Measurements from ENCODE around the gene TTC7B. TPM values are rescaled to one million over a fixed set of nuclear protein-coding genes. Genes with fewer than 3 reads are reported as not detected.

The TTC7B gene
- total RNA-seq, 1 donor from 2014 or later: 83.7 TPM

DNA sequence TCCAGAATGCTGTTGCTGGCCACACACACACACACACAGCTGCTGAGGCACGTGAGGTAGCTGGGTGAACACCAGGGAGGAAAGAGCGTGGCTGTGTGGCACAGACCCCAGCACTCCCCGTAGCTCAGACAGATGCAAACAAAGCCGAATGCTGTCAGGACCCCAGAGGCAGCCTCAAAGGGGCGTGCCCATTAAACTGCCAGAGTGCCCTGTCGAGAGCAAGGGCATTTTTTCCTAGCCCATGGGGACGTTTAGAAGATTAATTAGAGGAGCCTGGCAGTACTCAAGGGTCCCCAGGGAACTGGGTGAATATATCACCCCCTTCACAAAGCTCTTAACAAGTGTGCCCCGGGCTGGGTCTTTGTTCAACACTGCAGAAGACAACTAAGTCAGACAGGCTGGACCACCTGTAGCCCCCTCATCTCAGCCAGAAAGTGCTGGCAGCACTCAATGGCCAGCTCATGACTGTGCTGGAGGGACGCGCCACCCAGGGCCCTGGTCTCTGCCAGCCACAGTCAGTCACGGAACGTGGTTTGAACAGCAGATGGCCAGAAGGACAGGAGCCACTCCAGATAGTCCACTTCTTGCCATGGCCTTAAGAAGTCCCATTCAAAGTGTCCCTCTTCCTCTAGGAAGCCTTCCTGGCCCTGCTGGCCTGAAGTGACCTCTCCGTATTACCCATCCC, 37.5 kb downstream of the TTC7B start:
- no peak for DNase-seq (ENCODE audit: extremely low read depth, low read depth, low spot score)

DNA sequence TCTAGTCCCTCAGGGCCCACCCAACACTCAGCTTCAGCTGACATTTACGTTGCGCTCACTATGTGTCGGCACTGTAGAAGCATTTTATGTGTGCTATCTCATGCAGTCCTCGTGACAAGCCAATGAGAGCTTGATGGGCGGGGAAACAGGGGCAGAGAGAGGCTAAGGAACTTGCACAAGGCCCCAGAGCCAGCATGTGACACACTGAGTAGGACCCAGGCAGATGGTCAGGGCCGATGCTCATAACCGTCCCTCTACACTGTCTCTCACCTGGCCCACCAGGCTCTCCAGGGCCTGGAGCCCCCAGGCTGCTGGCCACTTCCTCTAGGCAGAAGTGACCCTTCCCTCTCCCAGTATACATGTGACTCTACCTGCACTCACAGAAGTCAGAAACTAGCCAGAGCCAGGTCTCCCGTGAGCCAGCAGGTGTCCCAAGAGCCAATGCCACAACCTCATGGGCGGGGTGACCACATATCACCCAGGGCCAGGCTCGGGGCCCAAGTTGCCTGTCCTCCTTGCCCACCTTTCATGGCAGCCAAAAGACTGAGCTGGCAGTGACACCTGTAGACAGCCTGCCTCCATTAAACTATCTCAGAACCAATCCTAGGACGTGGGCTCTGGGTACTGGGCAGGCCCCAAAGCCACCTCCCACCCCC, 38.3 kb downstream of the TTC7B start:
- DNase-seq (ENCODE audit: extremely low read depth, low read depth, low spot score): no peak

DNA sequence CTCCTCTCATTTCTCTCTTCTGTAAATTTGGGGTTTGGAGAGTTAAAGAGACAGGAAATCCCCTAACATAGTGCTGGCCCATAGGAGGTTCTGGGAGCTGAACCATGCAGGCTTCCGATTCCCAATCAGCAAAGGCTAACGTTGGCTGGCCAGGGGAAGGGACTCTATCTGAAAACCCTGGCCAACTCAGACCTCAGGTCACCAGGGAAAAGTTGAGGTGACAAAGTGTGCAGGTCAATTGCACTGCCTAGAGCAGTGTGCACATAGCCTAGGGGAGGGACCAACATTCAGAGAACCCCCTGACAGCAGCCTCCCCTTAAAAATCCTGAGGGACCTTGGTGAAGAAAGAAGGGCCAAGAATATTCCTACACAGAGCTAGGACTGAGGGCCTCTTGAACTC, 38.9 kb downstream of the TTC7B start:
- no peak for DNase-seq (ENCODE audit: extremely low read depth, low read depth, low spot score)

DNA sequence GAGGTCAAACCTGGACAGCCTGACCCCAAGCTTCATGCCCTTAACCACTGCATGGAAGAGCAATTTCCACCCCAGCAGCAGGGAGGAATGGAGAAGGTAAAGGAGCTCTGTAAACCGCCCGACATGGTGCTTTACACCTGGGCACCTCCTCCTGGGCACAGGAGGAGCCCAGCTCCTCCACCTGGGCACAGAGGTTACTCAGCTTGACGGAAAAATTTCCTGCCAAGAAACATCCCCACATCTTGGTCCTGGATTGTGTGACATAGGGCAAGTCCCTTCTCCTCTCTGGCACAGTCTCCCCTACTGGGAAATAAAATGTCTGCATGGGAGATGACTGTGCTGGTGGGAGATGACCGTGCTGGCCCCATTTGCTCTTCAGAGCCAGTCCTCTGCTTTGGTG, 40.8 kb downstream of the TTC7B start:
- DNase-seq (ENCODE audit: extremely low read depth, low read depth, low spot score): no peak

DNA sequence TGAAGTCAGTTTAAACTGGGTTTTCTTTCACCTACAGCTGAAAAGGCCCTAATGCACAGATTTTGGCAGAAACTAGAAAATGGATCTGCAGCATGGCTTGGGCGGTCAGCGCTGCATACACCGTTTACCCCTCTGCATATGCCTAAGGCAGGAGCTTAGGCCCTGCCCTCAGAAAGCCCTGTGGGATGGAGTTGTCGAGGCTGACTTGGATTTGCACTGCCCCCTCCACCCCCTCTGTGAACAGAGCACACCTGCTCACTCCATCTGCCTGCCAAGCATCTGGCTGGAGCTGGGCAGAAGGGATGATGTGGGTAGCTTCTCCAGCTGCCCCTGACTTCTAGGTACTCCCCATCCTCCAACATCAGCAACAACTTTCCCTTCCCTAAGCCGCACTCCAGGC, 41.9 kb downstream of the TTC7B start:
- DNase-seq (ENCODE audit: extremely low read depth, low read depth, low spot score): no peak

DNA sequence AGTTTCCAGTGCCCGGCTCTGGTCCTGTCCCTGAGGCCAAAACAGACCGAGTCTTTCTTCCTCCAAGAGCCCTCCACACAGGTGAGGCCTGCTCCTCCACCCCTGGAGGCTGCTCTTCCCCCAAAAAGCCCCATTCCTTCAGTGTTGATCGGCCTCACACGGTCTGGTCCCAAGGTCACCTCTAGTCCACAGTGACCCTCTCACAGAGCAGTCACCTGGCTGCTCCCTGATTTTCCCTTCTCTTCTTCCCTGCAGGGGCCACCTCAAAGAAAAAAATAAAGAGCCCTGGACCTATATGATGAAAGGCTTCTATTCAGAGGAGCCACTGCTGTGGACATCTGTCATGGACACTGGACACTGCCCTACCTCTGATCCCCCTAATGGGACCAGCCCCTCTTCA, 42.5 kb downstream of the TTC7B start:
- DNase-seq (ENCODE audit: extremely low read depth, low read depth, low spot score): no peak

GRCh38 chr14:90773196-90773486, 43.1 kb downstream of the TTC7B start:
- no peak for DNase-seq (ENCODE audit: extremely low read depth, low read depth, low spot score)

DNA sequence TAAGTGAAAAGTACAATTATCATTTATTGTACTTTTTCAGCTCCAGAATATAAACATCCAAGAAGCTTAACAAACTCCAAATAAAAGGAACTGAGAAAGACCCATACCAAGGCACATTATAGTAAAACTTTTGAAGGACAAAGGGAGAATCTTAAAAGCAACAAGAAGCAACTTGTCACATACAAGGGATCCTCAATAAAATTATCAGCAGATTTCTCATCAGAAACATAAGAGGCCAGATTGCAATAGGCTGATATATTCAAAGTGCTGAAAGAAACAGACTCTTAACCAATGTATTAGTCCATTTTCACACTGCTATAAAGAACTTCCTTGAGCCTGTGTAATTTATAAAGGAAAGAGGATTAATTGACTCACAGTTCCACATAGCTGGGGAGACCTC, 48.3 kb downstream of the TTC7B start:
- DNase-seq (ENCODE audit: extremely low read depth, low read depth, low spot score): no peak

DNA sequence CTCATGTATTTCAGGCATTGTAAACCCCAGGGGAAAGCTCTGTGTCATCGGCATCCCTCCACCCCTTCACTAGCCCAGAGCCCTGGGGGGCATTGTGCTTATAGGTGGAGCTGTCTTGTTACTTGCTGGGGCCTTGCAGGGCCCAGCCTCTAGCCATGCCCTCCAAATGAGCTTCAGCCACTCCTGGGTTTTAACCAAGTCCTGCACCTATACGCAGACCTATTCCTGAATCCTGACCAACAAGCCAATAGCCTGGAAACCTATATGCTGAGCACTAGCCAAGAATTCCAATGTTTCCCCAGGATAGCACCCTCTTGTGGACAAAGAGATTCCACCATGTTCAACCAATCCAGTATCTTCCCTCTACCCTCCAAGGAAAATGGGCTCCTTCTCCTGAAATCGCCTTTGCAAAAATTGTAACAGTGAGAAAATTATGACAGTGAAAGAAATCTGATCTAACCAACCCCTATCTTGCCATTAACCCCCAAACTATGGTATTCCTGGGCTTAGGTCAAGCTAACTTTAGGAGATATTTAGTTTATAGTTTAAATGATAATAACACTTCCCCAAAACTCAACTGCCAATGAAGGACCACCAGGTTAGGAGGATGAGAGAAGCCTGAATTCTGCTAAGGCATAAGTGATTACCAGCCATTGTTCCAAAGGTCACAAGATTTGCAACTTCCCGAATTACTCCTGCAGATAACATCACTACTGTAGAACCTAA, 55.5 kb downstream of the TTC7B start:
- no peak for DNase-seq (ENCODE audit: extremely low read depth, low read depth, low spot score)

DNA sequence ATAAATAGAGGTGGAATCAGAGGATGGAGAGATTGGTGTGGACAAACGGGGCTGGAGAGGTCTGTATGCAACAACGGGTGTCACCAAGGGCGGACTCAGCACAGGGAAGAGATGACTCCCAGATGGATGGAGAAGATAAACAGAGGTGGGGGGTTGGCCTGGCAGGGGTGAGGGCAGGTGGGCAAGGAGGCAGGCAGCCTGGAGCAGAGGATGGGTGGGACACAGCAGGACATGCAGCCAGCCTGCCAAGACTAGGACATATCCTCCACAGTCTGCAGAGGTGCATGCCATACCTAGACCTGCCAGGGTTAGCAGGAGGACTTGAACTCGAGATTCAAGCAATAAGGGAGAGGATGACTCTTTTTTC, 56.2 kb downstream of the TTC7B start:
- DNase-seq (ENCODE audit: extremely low read depth, low read depth, low spot score): no peak

DNA sequence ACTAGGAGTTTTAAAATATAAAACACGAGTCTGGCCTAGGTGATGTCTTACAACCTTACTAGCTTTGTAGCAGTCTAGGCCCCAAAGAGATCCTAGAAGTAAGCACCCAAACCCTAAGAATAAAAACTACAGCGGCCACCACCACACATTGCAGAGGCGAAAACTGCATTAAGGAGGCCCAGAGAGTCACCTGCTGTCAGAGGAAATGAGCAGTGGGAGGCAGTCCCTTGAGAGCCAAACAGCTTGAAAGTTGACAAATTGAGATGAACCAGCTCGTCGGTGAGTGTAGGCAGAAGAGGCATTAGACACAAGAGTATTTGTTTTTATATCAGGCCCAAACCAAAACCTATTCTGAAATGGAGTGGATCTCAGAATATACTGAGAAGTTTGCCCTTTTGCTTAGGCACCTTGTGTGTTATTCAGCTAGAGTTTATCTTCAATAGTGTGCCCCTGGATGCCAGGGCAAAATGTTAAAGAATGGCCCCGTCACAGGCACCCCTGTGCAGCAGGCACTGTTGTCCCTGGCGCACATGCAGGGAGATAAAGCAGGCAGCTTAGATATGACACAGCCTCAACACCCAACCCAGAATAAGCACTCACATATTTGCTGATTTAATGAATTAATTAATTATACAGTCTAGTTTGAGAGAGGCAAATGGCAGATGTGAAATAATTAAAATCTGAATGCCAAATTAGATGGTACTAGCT, 56.7 kb downstream of the TTC7B start:
- DNase-seq (ENCODE audit: extremely low read depth, low read depth, low spot score): no peak

DNA sequence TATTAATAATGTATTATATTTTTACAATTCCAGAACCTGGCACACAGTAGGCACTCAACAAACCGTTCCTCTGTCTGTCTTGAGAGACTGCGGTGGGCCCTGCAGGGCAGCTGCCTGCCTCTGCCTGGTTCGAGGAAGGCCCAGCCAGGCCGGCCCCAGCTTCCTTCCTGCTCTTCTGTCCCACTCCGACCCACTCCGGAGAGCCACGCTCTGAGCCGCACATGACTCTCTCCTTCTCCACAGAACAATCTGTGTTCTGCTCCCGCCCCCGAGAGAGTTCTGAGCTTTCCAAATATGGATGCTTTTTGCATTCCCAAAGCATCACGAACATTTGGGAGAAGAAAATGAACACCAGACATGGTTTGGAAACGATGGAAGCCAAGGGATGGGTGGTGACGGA, 57.3 kb downstream of the TTC7B start:
- no peak for DNase-seq (ENCODE audit: extremely low read depth, low read depth, low spot score)

GRCh38 chr14:90758028-90758889, 58.0 kb downstream of the TTC7B start:
- no peak for DNase-seq (ENCODE audit: extremely low read depth, low read depth, low spot score)

DNA sequence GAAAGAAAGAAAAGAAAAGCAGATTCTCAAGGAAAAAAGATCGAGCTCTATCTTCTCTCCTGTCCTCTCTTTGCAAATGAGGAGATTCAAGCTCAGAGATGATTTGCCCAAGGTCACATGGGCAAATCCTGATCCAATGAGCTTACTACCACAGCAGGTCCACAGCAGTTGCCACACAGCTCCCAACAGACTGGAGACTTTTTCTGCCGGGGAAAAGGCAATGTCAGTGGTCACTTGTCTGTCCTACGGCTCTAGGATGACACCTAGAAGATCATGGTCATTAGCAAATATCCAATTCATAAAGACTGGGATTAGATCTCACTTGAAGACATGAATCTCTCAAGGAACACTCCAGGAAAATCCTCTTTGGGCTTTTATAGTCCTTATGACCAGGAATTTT, 58.8 kb downstream of the TTC7B start:
- no peak for DNase-seq (ENCODE audit: extremely low read depth, low read depth, low spot score)

GRCh38 chr14:90756755-90757345, 59.4 kb downstream of the TTC7B start:
- DNase-seq (ENCODE audit: extremely low read depth, low read depth, low spot score): no peak

DNA sequence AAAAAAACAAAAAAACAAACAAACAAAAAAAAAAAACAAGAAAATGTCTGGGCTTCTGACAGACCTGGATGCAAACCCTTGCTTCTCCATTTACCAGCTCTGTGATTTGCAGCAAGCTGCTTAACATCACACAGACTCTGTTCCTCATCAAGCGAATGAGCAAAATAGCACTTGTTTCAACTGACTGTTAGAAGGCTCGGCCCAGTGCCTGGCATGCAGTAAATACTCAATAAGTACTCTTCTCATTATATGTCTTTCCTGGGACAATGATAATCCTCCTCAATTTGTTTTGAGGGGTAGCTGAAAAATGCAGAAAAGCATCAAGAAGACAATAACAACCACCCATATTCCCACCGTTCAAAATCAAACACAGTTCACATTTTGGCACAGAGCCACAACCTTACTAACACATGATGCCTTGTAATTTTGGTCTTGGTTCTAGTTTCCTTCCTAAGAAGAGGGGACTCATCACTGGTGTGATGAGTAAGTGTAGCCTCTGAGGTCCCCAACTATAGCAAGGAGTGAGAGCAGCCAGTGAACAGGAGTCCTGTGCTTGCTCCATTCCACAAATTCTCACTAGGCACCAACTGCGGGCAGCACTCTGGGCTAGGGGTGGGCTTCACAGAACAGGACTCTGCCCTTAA, 60.4 kb downstream of the TTC7B start:
- no peak for DNase-seq (ENCODE audit: extremely low read depth, low read depth, low spot score)

DNA sequence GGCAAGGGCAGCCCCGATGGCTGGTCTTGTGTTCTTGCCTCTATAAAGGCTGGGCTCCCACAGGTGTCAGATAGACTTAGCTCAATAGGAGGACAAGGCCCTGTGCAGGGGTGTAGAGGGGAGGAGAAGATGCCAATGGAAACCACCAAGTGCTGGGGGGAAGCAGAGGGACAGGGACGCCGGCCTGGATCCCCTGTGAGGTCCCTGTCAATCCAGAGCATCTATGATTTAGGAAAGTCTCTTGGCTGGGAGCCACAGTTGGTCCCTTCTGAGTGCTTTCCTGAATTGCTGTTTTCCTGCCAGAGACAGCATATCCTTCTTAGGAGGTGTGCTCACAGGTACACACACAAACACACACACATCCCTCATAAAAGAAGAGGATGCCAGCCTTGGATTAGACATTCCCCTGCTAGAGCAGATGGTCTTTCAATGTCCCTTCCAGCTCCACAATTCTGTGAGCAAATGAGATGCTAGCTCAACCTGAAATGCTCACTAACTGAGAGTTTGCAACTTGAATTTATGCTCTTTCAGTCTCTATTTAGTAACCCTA, 62.7 kb downstream of the TTC7B start:
- DNase-seq (ENCODE audit: extremely low read depth, low read depth, low spot score): no peak

DNA sequence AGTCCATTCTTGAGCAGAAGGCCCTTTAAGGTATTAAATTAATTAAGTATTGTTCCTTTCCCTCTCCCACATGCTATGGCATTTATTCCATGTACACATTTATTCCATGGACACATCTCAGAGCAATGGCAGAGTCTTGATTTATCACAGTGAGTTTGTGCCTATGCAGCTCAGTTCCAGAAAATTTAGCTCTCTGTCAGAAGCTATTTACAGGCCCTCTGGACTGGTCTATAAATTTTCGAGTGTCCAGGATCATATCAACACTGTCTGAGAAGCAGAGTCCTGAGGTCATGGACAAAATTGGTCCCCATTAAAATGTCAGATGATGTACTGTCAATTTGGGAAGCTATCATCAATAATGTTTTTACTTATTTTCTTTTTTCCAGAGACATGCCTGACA, 65.5 kb downstream of the TTC7B start:
- no peak for DNase-seq (ENCODE audit: extremely low read depth, low read depth, low spot score)

DNA sequence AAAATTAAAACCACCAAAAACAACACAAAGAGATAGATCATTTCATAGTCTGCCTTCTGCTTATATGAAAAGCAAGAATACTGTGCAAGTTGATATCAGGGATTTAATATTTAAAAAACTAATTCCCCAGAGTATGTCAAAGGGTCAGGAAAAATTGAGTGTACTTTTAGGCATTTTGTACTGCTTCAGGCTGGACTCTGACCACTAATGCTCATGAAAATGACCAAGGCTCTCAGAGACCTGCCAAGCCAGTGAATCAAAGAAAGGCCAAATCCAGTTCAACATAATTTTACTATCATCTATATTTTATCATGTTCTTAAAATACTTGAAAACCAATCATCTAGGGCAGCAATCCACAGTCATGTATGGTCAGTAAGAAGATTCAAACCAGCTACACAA, 66.0 kb downstream of the TTC7B start:
- no peak for DNase-seq (ENCODE audit: extremely low read depth, low read depth, low spot score)

DNA sequence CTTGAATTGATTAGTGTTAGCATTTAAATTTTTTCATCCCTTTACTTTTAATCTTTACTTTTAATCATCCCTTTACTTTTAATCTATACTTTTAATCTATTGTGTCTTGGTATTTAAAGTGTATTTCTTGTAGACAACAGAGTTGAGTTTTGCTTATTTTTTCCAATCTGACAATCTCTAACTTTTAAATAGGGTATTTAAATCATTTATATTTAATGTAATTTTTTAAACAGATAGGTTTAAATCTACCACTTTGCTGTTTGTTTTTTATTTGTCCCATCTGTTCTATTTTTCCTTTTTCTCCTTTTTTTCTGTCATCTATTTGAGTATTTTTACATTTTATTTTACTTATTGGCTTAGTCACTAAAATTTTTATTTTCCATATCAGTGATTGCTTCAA, 68.3 kb downstream of the TTC7B start:
- no peak for DNase-seq (ENCODE audit: extremely low read depth, low read depth, low spot score)

Data from glomerular endothelial cell (primary cell).